ENCODE measurements around the gene PHC2.

Gene PHC2

GRCh38 chr1:33275706-33276572, 155.0 kb downstream of the PHC2 start:
- DNase-seq, result no peak
- H3K36me3 ChIP-seq (ENCODE audit: control insufficient read depth, insufficient read depth, low read length), result peaks cover 31% of the 10 kb centered on the region
- H3K9me3 ChIP-seq (ENCODE audit: control insufficient read depth, low read length), result no peaks in the 10 kb centered on the region
- no peak overlapping the region for H3K27ac ChIP-seq (ENCODE audit: insufficient read depth, low read length, poor library complexity, severe bottlenecking)
- H3K27me3 ChIP-seq (replicated peaks; ENCODE audit: control insufficient read depth, insufficient read depth, low read length, poor library complexity, severe bottlenecking), result no peaks in the 10 kb centered on the region
- H3K4me3 ChIP-seq (ENCODE audit: insufficient read depth, low read depth, low read length, poor library complexity, severe bottlenecking), result no peak overlapping the region
- peaks cover 9% of the 10 kb centered on the region for H3K4me1 ChIP-seq (ENCODE audit: control insufficient read depth, insufficient read depth, low read length, poor library complexity, severe bottlenecking)

GRCh38 chr1:33275195-33275594, 155.7 kb downstream of the PHC2 start:
- no peak for DNase-seq
- peaks cover 9% of the 10 kb centered on the region for H3K4me1 ChIP-seq (ENCODE audit: control insufficient read depth, insufficient read depth, low read length, poor library complexity, severe bottlenecking)
- no peak overlapping the region for H3K27ac ChIP-seq (ENCODE audit: insufficient read depth, low read length, poor library complexity, severe bottlenecking)
- no peaks in the 10 kb centered on the region for H3K9me3 ChIP-seq (ENCODE audit: control insufficient read depth, low read length)
- peaks cover 23% of the 10 kb centered on the region for H3K36me3 ChIP-seq (ENCODE audit: control insufficient read depth, insufficient read depth, low read length)
- no peak overlapping the region for H3K4me3 ChIP-seq (ENCODE audit: insufficient read depth, low read depth, low read length, poor library complexity, severe bottlenecking)
- H3K27me3 ChIP-seq (replicated peaks; ENCODE audit: control insufficient read depth, insufficient read depth, low read length, poor library complexity, severe bottlenecking), result no peaks in the 10 kb centered on the region

GRCh38 chr1:33274446-33274845, 156.4 kb downstream of the PHC2 start:
- Histone ChIP-seq H3K27ac (ENCODE audit: insufficient read depth, low read length, poor library complexity, severe bottlenecking) (no peak overlapping the region), H3K36me3 (ENCODE audit: control insufficient read depth, insufficient read depth, low read length) (peaks cover 22% of the 10 kb centered on the region), H3K4me1 (ENCODE audit: control insufficient read depth, insufficient read depth, low read length, poor library complexity, severe bottlenecking) (peaks cover 9% of the 10 kb centered on the region), H3K4me3 (ENCODE audit: insufficient read depth, low read depth, low read length, poor library complexity, severe bottlenecking) (no peak overlapping the region), H3K27me3 (replicated peaks; ENCODE audit: control insufficient read depth, insufficient read depth, low read length, poor library complexity, severe bottlenecking) (no peaks in the 10 kb centered on the region), H3K9me3 (ENCODE audit: control insufficient read depth, low read length) (no peaks in the 10 kb centered on the region)
- no peak for DNase-seq

- DNase-seq, result no peak
- Histone ChIP-seq H3K27me3 (replicated peaks; ENCODE audit: control insufficient read depth, insufficient read depth, low read length, poor library complexity, severe bottlenecking) (no peaks in the 10 kb centered on the region), H3K36me3 (ENCODE audit: control insufficient read depth, insufficient read depth, low read length) (peaks cover 22% of the 10 kb centered on the region), H3K27ac (ENCODE audit: insufficient read depth, low read length, poor library complexity, severe bottlenecking) (no peak overlapping the region), H3K4me3 (ENCODE audit: insufficient read depth, low read depth, low read length, poor library complexity, severe bottlenecking) (no peak overlapping the region), H3K9me3 (ENCODE audit: control insufficient read depth, low read length) (no peaks in the 10 kb centered on the region), H3K4me1 (ENCODE audit: control insufficient read depth, insufficient read depth, low read length, poor library complexity, severe bottlenecking) (peaks cover 9% of the 10 kb centered on the region)
Measured at GRCh38 chr1:33273961-33274371, 156.9 kb downstream of the PHC2 start.

Data from effector memory CD4-positive, alpha-beta T cell (primary cell).